ENCODE data around the gene PTPRN2.

PTPRN2 gene

DNA sequence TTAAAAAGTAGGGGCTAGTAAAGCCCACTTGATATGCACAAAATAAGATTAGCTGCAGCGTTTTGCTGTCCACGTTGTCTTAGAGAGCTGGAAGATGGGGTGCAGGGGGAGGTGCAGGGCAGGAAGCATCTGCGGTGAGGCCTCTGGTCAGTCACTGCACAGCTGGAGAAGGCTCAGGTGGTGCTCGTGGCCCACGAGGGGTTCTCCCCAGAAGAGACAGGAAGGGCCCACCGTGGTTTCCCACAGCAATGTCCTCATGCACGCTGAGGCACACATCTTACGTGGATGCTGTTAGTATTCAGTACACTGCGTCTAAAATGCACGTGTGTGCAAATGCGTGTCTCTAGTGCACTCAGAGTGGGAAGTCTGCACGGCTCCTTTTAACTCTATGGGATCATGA, 582.1 kb downstream of the PTPRN2 start:
- DNase-seq (ENCODE audit: low read depth): no peak
- H3K4me3 ChIP-seq (ENCODE audit: low read depth, low read length): no peak overlapping the region
- TF ChIP-seq CTCF (IDR thresholded peaks at IDR 0.05; ENCODE audit: low read depth, low read length) (no peak), POLR2A (IDR thresholded peaks at IDR 0.05; ENCODE audit: extremely low read depth, insufficient read length) (no peak), MAX (IDR thresholded peaks at IDR 0.05; ENCODE audit: low read depth, low read length) (no peak), MYC (IDR thresholded peaks at IDR 0.05; ENCODE audit: low read depth, low read length) (no peak)

GRCh38 chr7:158004123-158004490, 583.5 kb downstream of the PTPRN2 start:
- no peak for TF ChIP-seq MYC (IDR thresholded peaks at IDR 0.05; ENCODE audit: low read depth, low read length)
- TF ChIP-seq POLR2A (IDR thresholded peaks at IDR 0.05; ENCODE audit: extremely low read depth, insufficient read length): no peak
- TF ChIP-seq CTCF (IDR thresholded peaks at IDR 0.05; ENCODE audit: low read depth, low read length): no peak
- H3K4me3 ChIP-seq (ENCODE audit: low read depth, low read length): no peak overlapping the region
- no peak for DNase-seq (ENCODE audit: low read depth)

GRCh38 chr7:158003441-158004122, 584.0 kb downstream of the PTPRN2 start:
- TF ChIP-seq MYC (IDR thresholded peaks at IDR 0.05; ENCODE audit: low read depth, low read length) (no peak), POLR2A (IDR thresholded peaks at IDR 0.05; ENCODE audit: extremely low read depth, insufficient read length) (no peak), CTCF (IDR thresholded peaks at IDR 0.05; ENCODE audit: low read depth, low read length) (no peak)
- DNase-seq (ENCODE audit: low read depth): no peak
- H3K4me3 ChIP-seq (ENCODE audit: low read depth, low read length): no peak overlapping the region

- TF ChIP-seq MAX (IDR thresholded peaks at IDR 0.05; ENCODE audit: low read depth, low read length) (no peak), MYC (IDR thresholded peaks at IDR 0.05; ENCODE audit: low read depth, low read length) (no peak), CTCF (IDR thresholded peaks at IDR 0.05; ENCODE audit: low read depth, low read length) (no peak), POLR2A (IDR thresholded peaks at IDR 0.05; ENCODE audit: extremely low read depth, insufficient read length) (no peak)
- no peak for DNase-seq (ENCODE audit: low read depth)
- H3K4me3 ChIP-seq (ENCODE audit: low read depth, low read length): no peak overlapping the region
Measured at GRCh38 chr7:158002486-158003080, 585.0 kb downstream of the PTPRN2 start.

DNA sequence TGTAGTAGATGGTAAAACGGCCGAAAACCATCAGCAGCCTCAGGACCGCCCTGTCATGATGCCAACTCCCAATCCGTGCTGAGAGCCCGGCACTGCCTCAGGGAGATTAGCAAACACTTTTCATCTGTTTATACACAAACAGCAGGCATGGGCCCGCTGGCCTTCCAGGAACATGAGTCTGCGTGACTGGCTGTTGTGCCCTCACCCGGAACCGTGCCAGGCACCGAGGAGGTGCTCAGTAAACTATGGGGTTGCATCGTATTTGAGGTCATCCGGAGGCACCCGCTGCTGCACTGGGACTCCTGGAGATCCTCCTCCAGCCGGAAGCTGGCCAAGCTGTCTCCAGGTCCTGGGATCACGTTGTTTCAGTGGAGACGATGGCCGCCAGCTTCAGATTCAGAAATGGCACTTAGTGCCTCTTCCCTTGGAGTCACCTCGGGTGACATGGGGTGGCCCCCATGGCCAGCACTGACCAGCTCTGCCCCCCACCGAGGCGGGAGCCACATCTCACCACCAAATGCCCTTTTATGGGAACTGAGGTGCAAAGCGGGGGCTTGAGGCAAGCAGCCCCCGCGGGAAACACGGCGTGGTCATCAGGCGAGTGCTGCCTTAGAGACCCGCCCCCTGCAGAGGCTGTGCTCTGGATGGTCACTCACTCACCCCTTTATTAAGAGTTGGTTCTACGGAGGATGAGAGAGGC, 585.9 kb downstream of the PTPRN2 start:
- H3K4me3 ChIP-seq (ENCODE audit: low read depth, low read length): no peak overlapping the region
- TF ChIP-seq CTCF (IDR thresholded peaks at IDR 0.05; ENCODE audit: low read depth, low read length) (no peak), POLR2A (IDR thresholded peaks at IDR 0.05; ENCODE audit: extremely low read depth, insufficient read length) (no peak), MYC (IDR thresholded peaks at IDR 0.05; ENCODE audit: low read depth, low read length) (no peak), MAX (IDR thresholded peaks at IDR 0.05; ENCODE audit: low read depth, low read length) (no peak)
- no peak for DNase-seq (ENCODE audit: low read depth)
